K562 (cell line): ENCODE results near the gene HTR2A.

Experiments used
- ARNT ChIP-seq, 2 experiments: fragments of 450-650 bp; IDR thresholded peaks; 2 replicates each; pipeline ENCODE4 v1.6.1; 2016; ENCODE audit warnings: mild to moderate bottlenecking in 1 of 2
- CBX1 ChIP-seq: sonication (generic); IDR thresholded peaks from 2 replicates; pipeline ENCODE4 v1.6.1; 2016; ENCODE audit warnings: antibody characterized with exemption, low read depth, mild to moderate bottlenecking
- EP400 ChIP-seq: fragments of 450-650 bp; IDR thresholded peaks from 2 replicates; pipeline ENCODE4 v1.6.1; 2017; ENCODE audit warnings: antibody characterized with exemption, mild to moderate bottlenecking, moderate library complexity
- ETS1 ChIP-seq: conservative IDR thresholded peaks from 2 replicates; pipeline ENCODE4 v1.6.1; 2011; ENCODE audit warnings: low read depth, mild to moderate bottlenecking, low read length; ENCODE audit not compliant: control insufficient read depth
- FOXM1 ChIP-seq, 2 experiments: fragments of 450-650 bp in 1 of 2; sonication (generic) in 1 of 2; formaldehyde crosslinking in 1 of 2; IDR thresholded peaks; 2 replicates each; pipeline versions ENCODE4 v1.6.1 to v1.9.0; 2017 to 2022; ENCODE audit warnings: low read depth in 2 of 2, mild to moderate bottlenecking in 2 of 2, missing genetic modification reagents in 1 of 2, moderate library complexity in 1 of 2
- MYNN ChIP-seq, 2 experiments: sonication (generic); formaldehyde crosslinking in 1 of 2; IDR thresholded peaks; 2 replicates each; pipeline versions ENCODE4 v1.5.0 to v1.6.1; 2016 to 2020; ENCODE audit warnings: antibody characterized with exemption in 1 of 2, missing genetic modification reagents in 1 of 2
- NR1H2 ChIP-seq: sonication (generic); formaldehyde crosslinking; IDR thresholded peaks from 2 replicates; pipeline ENCODE4 v1.4.0; 2020; ENCODE audit warnings: mild to moderate bottlenecking, missing genetic modification reagents
- PBX2 ChIP-seq, 2 experiments: IDR thresholded peaks in 1 of 2; conservative IDR thresholded peaks in 1 of 2; 2 replicates each; pipeline ENCODE4 v1.6.1; 2016; ENCODE audit warnings: low read depth in 2 of 2, mild to moderate bottlenecking in 1 of 2, missing compliant biosample characterization in 1 of 2, missing genetic modification characterization in 1 of 2, moderate library complexity in 1 of 2
- POLR2AphosphoS5 ChIP-seq: IDR thresholded peaks from 2 replicates; pipeline ENCODE4 v1.6.1; 2011; ENCODE audit warnings: mild to moderate bottlenecking, low read depth, low read length, moderate library complexity; ENCODE audit not compliant: control insufficient read depth, insufficient read depth
- RAD51 ChIP-seq: fragments of 450-650 bp; IDR thresholded peaks from 2 replicates; pipeline ENCODE4 v1.7.1; 2016; ENCODE audit warnings: low read depth, mild to moderate bottlenecking, borderline replicate concordance
- SIN3A ChIP-seq, 2 experiments: fragments of 150-350 bp in 1 of 2; IDR thresholded peaks; 2 replicates each; pipeline ENCODE4 v1.6.1; 2011 to 2016; ENCODE audit warnings: borderline replicate concordance in 2 of 2, low read depth in 2 of 2, low read length in 2 of 2, mild to moderate bottlenecking in 2 of 2, moderate library complexity in 2 of 2; ENCODE audit not compliant: control insufficient read depth in 1 of 2
- SP2 ChIP-seq: IDR thresholded peaks from 2 replicates; pipeline ENCODE4 v1.6.1; 2011; ENCODE audit warnings: mild to moderate bottlenecking, low read depth, low read length, moderate library complexity; ENCODE audit not compliant: poor library complexity, severe bottlenecking; ENCODE audit errors: extremely low read depth
- ZNF3 ChIP-seq: fragments of 250-450 bp; sonication (Bioruptor Pico); IDR thresholded peaks from 2 replicates; pipeline ENCODE4 v1.5.0; 2021; ENCODE audit warnings: mild to moderate bottlenecking, moderate library complexity
- ZNF778 ChIP-seq: fragments of 450-650 bp; formaldehyde crosslinking; IDR thresholded peaks from 2 replicates; pipeline ENCODE4 v1.4.0; 2020; ENCODE audit warnings: mild to moderate bottlenecking, moderate library complexity

- TF ChIP-seq POLR2AphosphoS5 = no peak
- no peak for TF ChIP-seq ZNF3 (CRISPR knock-in tag)
- TF ChIP-seq SP2 = no peak
- no peak for TF ChIP-seq FOXM1 (IDR thresholded peaks at IDR 0.05; ENCODE audit: low read depth)
- TF ChIP-seq FOXM1 (CRISPR knock-in tag; IDR thresholded peaks at IDR 0.05; ENCODE audit: low read depth) = no peak
- no peak for TF ChIP-seq ETS1
- TF ChIP-seq MYNN (IDR thresholded peaks at IDR 0.05) = no peak
- no peak for TF ChIP-seq MYNN (CRISPR knock-in tag; IDR thresholded peaks at IDR 0.05)
- no peak for TF ChIP-seq ZNF778
- no peak for TF ChIP-seq CBX1
- TF ChIP-seq NR1H2 (CRISPR knock-in tag) = no peak
- no peak for TF ChIP-seq RAD51
- no peak for TF ChIP-seq EP400
- TF ChIP-seq SIN3A (IDR thresholded peaks at IDR 0.05; ENCODE audit: borderline replicate concordance in 2 of 2, control insufficient read depth in 1 of 2, low read depth in 2 of 2, low read length in 2 of 2) = no peak
- TF ChIP-seq PBX2 (CRISPR knock-in tag; IDR thresholded peaks at IDR 0.05; ENCODE audit: low read depth) = no peak
- no peak for TF ChIP-seq PBX2 (tag; conservative IDR thresholded peaks at IDR 0.05; ENCODE audit: low read depth)
- no peak for TF ChIP-seq ARNT (IDR thresholded peaks at IDR 0.05)
Measured at GRCh38 chr13:46797501-46798237, 99.2 kb downstream of the HTR2A start.
